GM12801 (cell line): Measurements from ENCODE around the gene LNP1.

Experiments used
- TF ChIP-seq, protein P1 (sequence below): IDR thresholded peaks from one replicate; pipeline ENCODE4 v1.5.1; 2011; ENCODE audit warnings: control low read depth; ENCODE audit not compliant: insufficient read length; ENCODE audit errors: extremely low read depth

The LNP1 gene

DNA sequence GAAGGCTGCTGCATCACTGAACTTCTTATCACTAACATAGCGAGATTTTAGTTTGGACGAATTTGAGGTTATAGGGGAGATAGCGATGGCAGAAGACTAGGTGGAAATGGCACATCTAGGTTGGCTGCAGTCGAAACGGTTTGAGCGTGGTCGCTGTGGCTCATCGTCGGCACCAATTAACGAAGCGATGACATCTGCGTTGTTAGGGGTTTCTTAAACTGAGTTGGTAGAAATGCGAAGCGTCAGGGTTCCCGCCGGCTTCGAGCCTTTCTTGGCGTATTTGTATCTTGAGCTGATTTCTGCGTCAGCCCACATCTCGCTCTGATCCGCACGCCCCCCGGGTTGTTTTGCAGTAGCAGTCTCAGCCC is 319 bp downstream of the LNP1 start:
- TF ChIP-seq, protein P1, sequence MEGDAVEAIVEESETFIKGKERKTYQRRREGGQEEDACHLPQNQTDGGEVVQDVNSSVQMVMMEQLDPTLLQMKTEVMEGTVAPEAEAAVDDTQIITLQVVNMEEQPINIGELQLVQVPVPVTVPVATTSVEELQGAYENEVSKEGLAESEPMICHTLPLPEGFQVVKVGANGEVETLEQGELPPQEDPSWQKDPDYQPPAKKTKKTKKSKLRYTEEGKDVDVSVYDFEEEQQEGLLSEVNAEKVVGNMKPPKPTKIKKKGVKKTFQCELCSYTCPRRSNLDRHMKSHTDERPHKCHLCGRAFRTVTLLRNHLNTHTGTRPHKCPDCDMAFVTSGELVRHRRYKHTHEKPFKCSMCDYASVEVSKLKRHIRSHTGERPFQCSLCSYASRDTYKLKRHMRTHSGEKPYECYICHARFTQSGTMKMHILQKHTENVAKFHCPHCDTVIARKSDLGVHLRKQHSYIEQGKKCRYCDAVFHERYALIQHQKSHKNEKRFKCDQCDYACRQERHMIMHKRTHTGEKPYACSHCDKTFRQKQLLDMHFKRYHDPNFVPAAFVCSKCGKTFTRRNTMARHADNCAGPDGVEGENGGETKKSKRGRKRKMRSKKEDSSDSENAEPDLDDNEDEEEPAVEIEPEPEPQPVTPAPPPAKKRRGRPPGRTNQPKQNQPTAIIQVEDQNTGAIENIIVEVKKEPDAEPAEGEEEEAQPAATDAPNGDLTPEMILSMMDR, result no peak

DNA sequence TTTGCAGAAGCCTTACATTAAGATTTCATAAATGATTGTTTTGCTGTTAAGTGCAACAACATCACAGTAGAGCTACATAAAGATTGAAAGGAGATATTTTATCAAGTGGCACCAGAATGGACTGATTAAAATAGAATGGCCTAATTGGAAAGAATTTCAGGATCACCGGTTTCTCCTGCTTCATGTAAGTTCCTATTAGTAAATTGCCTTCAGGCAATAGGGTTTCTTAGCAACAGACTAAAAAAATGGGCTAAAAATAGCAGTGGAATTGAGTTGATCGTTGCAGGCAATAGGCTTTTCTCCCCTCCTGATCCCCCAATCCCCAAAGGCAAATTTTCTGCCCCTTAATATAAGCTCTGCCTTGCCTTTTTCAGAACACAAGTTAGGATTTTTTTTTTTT is 917 bp downstream of the LNP1 start:
- TF ChIP-seq, protein P1, result no peak

DNA sequence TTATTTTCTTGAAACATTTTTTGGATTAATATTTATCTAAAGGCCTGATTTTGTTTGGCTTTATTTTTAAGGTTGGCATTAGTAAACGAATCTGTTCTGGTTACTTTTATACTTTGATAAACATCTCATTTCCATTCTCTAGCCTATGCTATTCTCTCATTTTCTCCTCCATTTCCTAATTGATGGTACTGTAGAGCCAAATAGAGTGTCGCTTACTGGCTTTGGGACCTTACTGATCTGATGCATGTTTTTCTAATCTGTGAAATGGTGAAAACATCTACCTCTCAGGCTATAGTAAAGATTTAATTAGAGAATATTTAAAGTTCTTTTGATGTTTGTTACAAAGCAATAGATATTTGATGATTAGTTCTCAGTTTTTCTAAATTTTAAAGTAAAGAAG is 1.6 kb downstream of the LNP1 start:
- TF ChIP-seq, protein P1, result no peak

DNA sequence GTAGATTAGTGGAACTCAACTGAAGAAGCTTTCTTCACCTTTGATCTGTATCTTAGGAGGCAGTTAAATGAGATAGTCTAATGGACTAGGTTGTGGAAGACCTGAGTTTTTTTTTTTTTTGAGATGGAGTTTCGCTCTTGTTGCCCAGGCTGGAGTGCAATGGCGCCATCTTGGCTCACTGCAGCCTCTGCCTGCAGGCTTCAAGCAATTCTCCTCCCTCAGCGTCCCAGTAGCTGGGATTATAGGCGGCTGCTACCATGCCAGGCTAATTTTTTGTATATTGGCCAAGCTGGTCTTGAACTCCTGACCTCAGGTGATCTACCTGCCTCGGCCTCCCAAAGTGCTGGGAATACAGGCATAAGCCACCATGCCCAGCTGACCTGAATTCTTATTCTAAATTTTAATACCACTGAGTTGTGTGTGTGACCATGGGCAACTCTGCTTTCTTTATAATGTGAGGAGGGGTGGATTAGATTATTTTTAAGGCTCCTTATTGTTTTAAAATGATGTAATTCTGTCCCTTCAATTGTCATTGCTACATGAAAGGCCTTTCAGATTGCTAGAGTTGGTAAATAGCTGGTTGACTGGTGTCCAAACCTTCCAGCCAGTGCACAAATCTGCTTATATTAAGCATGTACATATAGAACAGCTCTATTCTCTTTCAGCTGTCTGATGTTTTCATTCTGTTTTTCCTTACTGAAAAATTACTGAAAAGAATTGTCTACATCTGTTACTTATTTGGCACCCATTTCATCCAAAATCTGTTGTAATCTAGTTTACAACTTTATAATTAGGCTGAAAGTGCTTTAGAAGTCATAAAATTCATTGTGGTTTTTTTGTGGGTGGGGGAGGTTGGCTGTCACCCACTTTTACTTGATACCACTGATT is 2.3 kb downstream of the LNP1 start:
- TF ChIP-seq, protein P1, result no peak

DNA sequence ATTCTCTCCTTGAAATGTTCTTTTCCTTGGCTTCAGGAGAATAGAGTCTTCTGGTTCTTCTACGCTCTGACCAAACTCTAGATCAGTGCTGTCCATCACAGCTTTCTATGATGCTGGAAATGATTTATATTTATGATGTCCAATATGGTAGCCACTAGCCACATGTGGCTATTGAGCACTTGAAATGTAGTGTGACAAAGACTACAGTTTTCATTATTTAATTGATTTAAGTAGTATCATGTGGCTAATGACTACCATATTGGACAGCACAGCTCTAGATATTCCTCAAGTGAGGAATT is 2.9 kb downstream of the LNP1 start:
- TF ChIP-seq, protein P1, result no peak

DNA sequence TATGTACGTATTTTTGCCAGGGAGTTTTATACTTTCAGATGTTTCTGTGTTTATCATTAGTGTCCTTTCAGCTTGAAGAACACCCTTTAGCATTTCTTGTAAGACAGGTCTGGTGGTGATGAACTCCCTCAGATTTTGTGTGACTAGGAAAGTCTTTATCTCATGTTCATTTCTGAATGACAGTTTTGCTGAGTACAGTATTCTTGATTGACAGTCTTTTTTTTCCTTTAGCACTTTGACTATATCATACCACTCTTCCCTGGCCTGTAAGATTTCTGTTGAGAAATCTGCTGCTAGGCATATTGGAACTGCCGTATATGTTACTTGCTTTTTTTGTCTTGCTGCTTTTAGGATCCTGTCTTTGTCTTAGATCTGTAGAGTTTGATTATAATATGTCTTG is 5.8 kb downstream of the LNP1 start:
- TF ChIP-seq, protein P1, result no peak

DNA sequence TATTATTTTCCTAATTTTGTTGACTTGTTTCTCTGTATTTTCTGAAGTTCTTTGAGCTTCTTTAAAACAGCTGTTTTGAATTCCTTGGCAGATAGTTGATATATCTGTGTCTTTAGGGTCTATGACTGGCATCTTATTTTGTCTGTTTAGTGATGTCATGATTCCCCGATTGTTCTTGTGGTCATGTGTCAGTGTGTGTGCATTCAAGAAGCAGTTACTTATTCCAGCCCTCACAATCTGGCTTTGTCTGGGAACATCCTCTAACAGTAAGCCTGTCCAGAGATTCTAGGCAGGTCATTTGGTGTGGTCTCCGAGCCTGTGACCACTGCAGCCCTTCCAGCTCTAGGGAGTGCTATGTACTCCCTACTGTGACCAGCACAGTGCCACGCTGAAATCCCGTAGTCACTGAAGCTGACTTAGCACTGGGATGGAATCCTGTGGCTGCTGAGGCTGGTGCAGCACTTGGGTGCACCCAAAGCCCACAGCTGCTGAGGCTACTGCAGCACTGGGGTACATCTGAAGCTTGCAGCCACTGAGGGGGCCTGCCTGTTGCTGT is 6.7 kb downstream of the LNP1 start:
- TF ChIP-seq, protein P1, result no peak
